GM18502 (cell line): ENCODE measurements around the gene CWC15.
A peak's percentile ranks its signal among the peaks of the same experiment; 100 is the strongest.
"Not testable (repeated sequence)": the region's sequence is repeated elsewhere in the genome, so short reads cannot be mapped to it uniquely, and the experiment has no call there.

Experiments used
- ATAC-seq: cut with Tn5 transposase; IDR thresholded peaks from one replicate; pipeline ENCODE4 v1.9.1; 2021; ENCODE audit warnings: mild to moderate bottlenecking; ENCODE audit not compliant: unreplicated experiment, poor library complexity

CWC15 gene

DNA sequence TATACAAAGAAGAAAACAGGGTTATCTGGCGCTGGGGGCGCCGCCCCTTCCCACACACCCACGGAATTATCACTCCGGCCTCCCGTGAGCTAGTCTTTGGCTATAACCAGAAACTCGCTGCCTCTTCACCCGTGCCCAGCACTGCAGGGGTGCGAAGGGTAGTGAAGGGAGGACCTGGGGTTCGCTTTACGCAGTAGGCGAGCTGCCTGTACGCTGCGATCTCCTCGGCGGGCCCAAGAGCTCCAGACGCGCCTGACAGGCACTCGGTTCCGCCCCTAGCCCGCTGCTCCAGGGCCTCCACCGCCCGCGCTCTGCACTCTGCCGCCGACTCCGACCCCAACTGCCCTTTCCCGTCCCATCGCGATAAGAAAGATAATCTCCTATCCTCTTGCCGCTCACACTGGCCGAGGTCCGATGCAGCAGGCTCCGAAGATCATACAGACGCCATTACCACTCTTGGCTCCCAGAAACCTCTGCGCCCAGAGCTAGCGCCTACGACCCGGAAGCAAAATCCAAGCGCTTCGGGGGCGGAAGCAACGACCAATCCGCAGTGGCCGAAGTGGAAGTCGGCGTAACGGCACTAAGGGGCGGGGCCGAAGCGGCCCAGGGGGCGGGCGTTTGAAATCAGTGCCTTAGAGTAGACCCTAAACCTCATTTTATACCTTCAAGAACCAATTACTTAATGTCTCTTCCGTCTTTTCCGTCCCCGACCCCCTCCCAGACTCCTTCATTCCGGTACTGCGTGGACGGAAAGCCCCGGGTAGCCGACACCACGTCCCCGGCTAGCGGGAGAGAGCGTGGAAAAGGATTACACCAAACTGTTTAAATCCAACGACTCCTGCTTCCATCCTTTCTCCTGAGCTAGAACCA is at the start of gene CWC15, which contains the start of gene KDM4D:
TSS of gene CWC15 (minus strand) at position 458 of the 870 bp plus-strand sequence. CDS start 1,371 bp downstream, outside the sequence.
TSS of gene KDM4D (plus strand) at position 611 of the 870 bp plus-strand sequence. CDS start 23,664 bp downstream, outside the sequence.
- peak; percentile 100 for ATAC-seq

DNA sequence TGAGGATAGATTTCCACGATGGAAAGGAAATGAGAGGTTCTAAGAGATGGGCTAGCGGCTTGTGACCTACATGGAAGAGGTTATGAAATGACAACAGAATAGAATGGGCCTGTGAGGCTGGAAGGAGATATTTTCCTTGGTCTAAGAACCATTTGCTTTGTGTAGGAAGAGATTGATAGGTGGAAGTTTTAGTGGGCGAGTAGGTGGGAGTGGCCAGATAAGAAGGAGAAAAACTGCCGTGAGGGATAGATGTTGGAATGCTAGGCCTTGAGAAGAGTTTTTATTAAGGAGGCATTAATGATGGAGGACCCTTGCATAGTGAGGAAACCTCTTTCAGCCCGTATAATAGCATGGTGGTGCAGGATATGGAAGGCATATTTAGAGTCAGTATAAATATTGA is 48.1 kb upstream of the CWC15 start:
- not testable (repeated sequence) for ATAC-seq

DNA sequence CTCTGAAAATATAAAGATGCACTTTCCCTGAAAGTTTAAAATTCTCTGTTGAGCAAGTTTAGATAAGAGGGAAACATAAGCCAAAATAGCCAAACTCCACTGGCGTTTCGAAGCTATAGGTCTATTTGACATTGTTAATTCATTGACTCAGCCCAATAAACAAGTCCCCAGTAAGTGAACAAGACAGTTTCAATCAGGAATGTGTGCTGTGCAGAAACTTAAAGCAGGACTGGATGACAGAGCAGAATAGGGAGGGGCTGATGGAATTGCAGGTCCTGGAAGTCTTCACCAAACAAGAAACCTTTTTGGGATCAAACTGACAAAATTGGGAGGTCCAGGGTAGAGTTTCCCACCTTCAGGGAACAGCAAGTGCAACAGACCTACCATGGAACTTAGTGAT is 42.8 kb upstream of the CWC15 start:
- no peak for ATAC-seq

DNA sequence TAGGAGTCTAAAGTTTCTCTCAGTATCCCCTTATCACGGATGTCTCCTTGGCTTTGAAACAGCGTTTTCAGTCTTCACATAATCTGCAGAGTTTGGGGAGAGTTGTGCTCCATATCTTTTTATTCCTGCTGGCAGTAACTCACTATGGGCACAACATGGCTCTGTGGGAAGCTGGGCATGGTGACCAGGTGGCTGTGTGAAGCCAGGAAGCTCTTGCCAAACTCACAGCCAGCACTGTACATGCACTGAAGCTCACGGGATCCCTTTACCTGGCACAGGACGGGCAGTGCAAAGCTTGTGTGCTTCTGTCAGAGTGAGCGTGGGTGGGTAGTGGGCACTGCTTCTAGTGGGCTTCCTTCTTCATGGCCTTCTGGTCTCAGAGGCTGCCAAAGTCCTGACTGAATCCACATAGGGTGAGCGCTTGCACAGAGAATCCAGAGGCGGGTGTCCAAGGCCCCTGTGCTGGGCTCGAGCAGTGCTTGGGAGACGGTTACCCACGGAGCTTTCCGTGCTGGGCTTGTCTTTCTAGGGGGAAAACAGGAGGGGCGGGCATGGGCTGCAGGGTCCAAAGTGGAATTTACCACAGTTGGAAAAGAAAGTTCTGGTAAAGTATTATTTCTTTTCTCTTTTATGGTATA is 40.9 kb upstream of the CWC15 start:
- ATAC-seq, result no peak

DNA sequence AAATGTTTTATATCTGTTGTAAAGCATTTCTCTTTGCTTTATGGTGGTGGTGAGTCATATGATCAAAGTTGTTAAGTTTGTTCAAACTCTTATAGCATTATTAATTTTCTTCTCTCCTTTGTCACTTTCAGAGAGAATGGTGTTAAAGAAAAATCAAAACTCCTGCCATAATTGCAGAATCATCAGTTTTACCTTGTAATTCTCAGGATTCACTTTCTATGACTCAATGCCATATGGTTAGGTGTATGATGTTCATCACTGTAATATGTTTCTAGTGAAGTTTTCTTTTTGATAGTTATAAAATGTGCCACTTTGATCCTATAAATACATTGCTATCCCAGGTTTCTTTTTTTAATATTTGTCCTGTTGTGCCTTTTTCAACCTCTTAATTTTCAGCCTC is 38.0 kb upstream of the CWC15 start:
- no peak for ATAC-seq

DNA sequence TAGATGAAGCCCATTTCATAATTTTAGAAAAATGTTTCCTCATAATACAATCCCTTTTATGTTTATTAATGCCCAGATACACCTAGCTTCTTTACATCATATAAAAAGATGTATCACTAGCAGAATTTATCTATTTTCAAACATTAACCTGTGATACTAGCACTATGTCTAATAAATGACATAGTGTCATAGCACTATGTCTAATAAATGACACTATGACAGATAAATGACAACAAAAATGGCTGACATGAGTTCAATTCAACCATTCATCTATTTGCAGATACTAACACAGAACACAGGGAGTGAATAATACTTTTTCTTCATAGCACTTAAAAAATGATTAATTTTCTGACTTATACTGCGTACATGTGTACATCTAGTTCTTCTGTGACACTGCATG is 32.3 kb upstream of the CWC15 start:
- no peak for ATAC-seq

DNA sequence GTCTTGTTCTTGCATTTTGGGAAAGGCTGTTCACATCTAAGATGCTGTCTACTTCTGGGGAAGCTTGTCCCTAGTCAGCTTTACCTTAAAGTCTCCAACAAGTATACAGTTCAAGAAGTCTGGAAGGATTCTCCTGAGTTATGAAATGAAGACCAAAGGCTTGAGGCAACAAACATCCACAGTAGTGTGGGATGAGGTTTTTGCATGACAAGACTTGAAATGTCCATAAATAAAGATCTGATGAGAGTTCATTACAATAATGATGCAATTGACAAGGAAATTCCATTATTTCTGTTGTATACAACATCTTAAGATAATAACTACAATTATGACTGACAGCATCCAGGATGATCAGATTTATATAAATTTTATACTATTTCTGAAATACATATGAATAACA is 30.4 kb upstream of the CWC15 start:
- no peak for ATAC-seq

DNA sequence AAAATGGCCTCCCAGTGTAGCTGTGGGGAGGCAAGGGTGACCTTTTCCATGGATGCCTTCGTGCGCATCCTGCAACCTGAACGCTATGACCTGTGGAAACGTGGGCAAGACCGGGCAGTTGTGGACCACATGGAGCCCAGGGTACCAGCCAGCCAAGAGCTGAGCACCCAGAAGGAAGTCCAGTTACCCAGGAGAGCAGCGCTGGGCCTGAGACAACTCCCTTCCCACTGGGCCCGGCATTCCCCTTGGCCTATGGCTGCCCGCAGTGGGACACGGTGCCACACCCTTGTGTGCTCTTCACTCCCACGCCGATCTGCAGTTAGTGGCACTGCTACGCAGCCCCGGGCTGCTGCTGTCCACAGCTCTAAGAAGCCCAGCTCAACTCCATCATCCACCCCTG is 24.9 kb upstream of the CWC15 start:
- no peak for ATAC-seq

DNA sequence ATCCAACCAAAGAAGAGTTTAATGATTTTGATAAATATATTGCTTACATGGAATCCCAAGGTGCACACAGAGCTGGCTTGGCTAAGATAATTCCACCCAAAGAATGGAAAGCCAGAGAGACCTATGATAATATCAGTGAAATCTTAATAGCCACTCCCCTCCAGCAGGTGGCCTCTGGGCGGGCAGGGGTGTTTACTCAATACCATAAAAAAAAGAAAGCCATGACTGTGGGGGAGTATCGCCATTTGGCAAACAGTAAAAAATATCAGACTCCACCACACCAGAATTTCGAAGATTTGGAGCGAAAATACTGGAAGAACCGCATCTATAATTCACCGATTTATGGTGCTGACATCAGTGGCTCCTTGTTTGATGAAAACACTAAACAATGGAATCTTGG is 24.1 kb upstream of the CWC15 start:
- ATAC-seq, result no peak

DNA sequence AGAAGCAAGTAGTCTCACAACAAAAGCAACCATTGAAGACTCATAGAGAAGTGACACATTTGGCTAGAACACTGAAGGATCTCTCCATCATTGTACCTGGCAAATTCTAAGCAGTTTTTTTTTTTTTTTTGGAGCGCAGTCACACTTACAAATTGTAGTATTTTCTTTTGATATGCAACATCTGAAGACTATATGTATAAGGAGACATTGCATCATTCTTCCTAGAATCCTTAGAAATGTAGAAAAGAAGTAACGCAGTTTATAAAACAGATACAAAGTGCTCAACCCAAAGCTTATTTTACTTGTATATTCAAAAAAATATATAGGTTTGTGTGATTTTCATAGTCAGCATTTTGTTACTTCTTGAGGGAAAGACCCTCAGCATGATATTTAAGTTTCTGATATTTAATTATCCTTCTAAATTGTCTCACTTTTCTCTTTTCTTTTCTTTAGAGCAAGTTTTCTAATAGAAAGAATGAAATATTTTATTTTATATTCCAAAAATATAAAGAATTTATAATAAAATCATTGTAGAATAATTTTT is 20.1 kb upstream of the CWC15 start:
- ATAC-seq, result no peak

DNA sequence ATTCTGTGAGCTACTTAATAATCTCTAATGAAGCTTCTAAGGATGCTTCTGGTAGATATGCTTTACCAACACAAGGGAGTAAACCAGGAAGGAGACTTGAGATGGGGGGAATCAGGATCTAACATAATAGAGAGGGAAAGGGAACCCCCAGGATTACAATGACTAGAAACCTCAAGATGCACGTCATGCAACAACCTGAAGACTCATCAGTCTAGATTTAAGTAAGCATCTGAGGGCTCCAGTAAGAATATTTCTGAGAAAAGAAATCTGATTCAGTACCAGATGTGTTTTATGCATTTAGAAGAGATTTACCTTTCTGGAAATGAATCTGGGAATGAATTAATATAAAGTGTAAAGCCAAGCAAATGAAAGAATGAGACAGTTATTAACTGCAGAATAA is 15.4 kb upstream of the CWC15 start:
- ATAC-seq, result no peak

DNA sequence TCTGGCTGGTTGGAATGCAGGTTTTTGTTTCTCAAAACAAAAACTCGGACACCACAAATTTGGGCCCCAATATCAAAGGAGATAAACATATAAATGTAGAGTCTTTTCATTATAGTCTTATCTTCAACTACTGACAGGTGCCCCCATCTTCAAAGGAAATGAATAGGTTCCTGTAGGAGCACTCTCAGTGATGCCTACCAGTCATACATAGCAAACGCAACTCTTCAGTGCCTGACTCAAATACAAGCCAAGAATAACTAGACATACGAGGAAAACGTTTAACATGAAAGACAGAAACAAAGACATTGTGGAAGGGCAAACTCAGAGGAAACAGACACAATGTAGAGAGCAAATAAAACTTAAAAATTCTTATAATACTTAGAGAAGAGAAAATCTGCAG is 14.0 kb upstream of the CWC15 start:
- no peak for ATAC-seq

DNA sequence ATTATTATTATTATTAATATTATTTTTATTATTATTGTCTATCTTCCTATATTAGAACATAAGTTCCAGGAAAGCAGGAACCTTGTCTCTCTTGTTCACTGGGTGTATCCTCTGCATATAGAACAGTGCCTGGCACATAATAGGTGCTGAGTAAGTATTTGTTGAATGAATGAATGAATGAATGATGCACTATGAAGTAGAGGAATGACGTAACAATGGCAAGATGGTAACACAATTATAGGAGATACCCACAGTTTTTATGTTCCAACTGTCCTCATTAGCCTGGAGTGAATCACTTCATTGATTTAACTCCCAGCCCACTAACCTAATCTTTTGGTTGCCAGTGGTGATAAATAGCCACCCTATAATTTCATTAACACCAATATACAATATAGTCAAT is 2.2 kb upstream of the CWC15 start:
- no peak for ATAC-seq

DNA sequence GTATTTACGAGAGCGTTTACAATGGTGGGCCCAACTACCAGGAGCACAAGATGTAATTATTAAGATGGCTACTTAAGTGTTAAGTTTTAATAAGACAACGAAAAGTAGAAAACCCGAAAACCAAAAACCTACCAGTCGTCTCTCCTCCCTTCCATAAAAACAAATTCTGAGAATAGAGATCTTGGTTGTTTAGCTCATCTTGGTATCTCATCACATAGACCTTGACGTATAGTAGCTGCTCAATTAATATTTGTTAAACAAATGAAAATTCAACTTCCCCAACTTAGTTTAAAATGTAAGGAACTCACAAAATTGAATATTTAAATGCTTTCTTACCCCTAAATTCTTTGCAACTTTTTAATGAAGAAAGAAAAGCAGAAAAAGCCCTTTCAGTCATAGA is 822 bp upstream of the CWC15 start:
- ATAC-seq, result no peak

DNA sequence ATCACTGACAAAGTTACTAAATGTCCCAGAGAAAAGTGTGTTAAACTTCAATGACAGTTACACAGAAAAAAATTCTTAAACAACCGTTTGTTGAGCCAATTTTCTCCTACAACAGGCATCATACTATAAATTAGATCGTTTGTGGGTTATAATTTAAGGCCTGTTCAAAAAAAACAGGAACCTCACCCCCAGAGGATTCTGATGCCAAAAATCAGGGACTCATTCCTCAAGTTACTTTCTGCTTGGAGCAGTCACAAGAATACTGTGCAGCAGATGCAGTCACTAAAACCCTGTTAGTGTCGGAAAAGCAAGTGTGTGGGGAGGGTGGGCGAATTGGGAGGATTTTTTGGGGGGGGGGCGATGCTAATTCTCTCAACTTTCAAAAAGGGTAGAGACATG is 657 bp downstream of the CWC15 start:
- ATAC-seq, result no peak

DNA sequence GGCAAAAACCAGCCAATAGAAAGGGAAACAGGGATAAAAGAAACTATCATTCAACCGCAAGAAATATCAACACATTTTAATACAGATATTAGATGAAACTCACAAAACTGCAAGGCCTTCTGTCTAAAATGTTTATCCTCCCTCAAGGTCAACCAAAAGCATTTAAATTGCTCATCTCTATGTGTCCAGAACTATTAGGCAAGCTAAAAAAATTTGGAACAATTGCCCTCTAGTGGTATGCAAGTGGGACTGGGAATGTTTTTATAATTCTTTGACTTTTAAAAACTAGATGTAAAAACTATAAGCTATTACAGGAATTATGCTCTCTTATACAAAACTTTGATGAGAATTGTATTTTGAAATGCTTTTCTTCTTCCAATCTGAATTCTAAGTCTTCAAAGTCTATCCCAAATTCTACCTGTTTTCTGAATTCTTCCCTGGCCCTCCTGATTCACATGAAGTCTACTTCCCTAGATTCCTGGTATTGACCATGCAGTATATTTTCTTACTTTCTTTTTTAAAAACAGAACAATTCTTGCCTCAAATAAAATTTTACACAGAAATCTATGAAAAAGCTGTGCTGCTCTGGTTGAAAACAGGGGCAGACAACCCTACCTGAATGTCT is 4.9 kb downstream of the CWC15 start:
- ATAC-seq, result no peak

DNA sequence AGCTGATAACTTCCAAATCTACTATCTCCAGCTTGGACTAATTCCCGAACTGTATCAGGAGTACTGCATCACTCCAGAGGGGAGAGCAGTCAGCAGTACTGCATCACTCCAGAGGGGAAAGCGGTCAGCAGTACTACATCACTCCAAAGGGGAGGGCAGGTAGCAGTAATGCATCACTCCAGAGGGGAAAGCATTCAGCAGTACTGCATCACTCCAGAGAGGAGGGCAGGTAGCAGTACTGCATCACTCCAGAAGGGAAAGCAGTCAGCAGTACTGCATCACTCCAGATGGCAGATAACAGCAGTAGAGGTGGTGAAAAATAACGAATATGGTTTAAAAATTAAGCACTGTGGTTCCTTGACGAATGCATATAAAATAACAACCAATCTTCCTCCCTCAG is 8.4 kb downstream of the CWC15 start:
- ATAC-seq, result no peak

DNA sequence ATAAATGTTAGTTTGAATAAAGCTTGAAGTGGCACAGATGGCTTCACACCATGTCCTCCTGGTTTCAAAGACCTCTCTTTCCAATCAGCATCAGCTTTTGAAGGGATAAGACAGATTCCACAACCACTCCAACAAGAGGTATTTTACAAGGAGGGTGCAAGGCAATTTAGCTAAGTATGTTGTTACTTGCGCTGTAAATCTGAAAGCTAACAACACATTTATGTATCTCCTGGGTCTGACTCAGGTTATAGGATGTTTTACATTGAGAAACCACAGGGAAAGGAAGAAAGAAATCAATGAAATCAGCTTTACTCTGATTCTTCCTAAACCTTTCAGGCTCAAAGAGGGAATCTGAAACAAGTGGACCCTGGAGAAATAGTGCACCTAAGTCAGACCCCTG is 12.1 kb downstream of the CWC15 start:
- no peak for ATAC-seq

DNA sequence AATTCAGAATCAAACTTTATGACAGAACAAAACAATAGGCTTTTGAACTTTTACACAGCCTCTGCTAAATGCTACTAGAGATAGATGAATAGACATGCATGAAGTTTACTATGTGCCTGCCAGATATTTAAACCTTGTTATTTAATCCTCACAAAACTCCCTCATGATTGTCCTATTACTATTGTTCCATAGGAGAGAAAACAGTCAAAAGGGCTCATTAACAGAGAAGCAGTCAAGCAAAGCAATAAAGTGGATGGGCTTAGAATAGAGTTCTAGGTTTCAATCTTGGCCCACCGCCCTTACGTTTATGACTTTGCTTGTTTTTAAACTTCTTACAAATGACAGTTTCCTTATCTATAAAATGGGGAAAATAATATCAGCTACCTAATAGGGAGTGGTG is 12.9 kb downstream of the CWC15 start:
- no peak for ATAC-seq

DNA sequence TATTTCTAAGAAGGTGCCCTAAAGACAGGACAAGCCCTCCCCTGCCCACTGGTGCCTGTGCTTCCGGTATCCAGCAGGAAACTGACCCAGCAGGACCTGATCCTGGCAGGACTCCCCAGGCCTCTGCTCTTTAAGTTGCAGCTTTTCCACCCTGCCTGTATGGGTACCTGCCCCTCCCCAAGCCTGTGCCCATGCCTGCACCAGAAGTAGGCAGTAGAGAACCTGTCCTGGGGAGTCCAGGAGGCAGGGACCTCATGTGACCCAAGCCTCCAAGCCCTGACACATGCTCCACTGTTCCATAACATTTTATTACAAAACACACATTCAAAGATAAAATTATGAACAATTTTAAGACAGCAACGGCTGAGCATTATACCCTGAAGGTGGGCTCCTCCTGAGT is 14.2 kb downstream of the CWC15 start:
- ATAC-seq, result no peak

DNA sequence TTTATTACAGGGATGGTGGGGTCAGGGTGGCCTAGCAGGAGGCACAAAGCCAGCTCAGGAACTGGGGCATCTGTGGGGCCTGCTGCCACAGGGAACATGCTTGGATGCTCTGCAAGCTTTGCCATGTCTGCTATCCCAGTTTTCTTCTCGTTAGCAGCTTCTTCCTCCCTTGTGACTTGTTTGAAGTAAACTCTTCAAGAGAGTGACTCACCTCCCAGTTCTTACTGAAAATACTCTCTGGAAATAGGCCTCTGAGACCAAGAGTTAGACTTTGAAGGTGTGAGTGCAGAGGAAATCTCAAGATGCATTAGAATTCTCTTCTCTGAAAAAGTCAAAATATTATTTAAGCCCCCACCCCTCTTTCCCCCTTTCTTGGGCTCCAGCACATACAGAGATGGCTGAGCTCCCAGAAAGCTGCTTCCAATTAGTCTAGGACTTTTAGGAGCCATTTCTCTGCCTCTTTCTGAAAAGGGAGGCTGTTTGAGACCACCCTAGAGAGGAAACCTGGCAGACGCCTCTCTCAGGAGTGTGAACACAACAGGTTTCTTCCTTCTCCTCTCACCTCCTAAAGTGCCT is 15.1 kb downstream of the CWC15 start:
- no peak for ATAC-seq
